ENCODE data around the gene EFNB2.

The EFNB2 gene

DNA sequence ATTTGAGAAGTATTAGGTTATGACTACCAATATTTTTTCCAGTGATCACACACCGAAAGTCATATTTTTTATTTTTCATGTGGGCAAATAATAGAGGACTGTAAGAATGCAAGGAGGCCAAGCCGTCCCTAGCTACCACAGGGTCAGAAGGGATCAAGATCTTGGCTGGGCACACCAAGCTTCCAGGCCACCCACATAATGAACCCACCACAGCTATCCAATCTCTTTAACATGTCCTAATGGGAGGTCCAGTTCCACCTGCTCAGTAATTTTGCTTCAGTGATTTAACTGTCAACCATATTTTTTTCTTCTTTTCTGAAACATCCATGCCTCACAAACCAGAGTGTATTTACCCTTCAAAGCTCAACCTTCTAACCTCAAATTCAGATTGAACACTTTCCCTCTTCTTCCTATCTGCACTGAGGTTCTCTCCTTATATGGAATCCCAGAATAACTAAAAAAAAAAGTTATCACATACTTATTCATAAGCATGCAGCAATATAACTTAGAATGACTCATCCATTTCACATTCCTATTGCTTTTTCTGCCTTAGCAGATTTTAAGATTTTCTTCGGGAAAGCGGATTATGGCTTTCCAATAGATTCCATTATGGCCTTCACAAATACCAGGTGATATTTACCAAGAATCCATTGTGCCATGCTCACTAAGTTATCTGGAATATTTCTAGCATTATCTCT, 20.3 kb upstream of the EFNB2 start (continued):
- TF ChIP-seq ZNF488 (tag by site-specific recombination; IDR thresholded peaks at IDR 0.05) (no peak), ZNF335 (tag by site-specific recombination; conservative IDR thresholded peaks at IDR 0.05) (no peak), ZFHX2 (tag by site-specific recombination; conservative IDR thresholded peaks at IDR 0.05) (no peak), ZNF654 (tag by site-specific recombination; IDR thresholded peaks at IDR 0.05; ENCODE audit: low read depth) (no peak), ZNF677 (tag by site-specific recombination; IDR thresholded peaks at IDR 0.05) (no peak), ZNF121 (tag by site-specific recombination; IDR thresholded peaks at IDR 0.05) (no peak), ZXDB (tag by site-specific recombination; IDR thresholded peaks at IDR 0.05) (no peak)

DNA sequence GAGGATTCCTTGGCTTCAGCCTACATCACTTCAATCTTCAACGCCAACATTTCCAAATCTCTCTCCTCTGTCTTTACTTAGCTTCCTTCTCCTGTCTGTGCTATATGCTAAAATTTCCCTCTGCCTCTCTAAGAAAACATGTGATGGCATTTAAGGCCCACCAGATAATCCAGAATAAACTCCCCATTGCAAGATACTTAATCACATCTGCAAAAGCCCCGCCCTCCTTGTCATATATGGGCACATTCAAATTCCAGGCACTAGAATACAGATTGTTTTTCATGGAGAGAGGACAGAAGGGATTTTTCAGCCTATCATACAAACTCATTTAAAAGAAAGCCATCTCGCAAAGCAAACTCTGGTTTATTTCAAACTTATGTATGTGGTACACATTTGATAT, 16.3 kb upstream of the EFNB2 start:
- Histone ChIP-seq H3K9me3 (ENCODE audit: control insufficient read depth, insufficient read depth, low read depth, low read length) (no peaks in the 10 kb centered on the region), H3K36me3 (ENCODE audit: control insufficient read depth in 2 of 2, insufficient read depth in 1 of 2, low read length in 2 of 2) (peaks cover 32 to 77% of the 10 kb centered on the region in 2 experiments), H3K4me1 (ENCODE audit: control insufficient read depth, insufficient read depth, low read length) (no peaks in the 10 kb centered on the region), H3K4me3 (ENCODE audit: low read depth, low read length) (no peak overlapping the region), H3K27ac (ENCODE audit: extremely low read depth, low read depth, low read length) (no peak overlapping the region)
- TF ChIP-seq ZBTB17 (tag by site-specific recombination; IDR thresholded peaks at IDR 0.05) (no peak), ZNF639 (tag by site-specific recombination; IDR thresholded peaks at IDR 0.05) (no peak), GLI4 (tag by site-specific recombination; IDR thresholded peaks at IDR 0.05) (no peak), KLF7 (tag by site-specific recombination; IDR thresholded peaks at IDR 0.05; ENCODE audit: borderline replicate concordance) (no peak), ZNF114 (tag by site-specific recombination; IDR thresholded peaks at IDR 0.05) (no peak), ZNF394 (tag by site-specific recombination; IDR thresholded peaks at IDR 0.05; ENCODE audit: borderline replicate concordance) (no peak), OVOL3 (tag by site-specific recombination; IDR thresholded peaks at IDR 0.05) (no peak), ZNF211 (tag by site-specific recombination; IDR thresholded peaks at IDR 0.05; ENCODE audit: low read depth) (no peak), ZXDB (tag by site-specific recombination; IDR thresholded peaks at IDR 0.05) (no peak)
- TF ChIP-seq, protein P1, sequence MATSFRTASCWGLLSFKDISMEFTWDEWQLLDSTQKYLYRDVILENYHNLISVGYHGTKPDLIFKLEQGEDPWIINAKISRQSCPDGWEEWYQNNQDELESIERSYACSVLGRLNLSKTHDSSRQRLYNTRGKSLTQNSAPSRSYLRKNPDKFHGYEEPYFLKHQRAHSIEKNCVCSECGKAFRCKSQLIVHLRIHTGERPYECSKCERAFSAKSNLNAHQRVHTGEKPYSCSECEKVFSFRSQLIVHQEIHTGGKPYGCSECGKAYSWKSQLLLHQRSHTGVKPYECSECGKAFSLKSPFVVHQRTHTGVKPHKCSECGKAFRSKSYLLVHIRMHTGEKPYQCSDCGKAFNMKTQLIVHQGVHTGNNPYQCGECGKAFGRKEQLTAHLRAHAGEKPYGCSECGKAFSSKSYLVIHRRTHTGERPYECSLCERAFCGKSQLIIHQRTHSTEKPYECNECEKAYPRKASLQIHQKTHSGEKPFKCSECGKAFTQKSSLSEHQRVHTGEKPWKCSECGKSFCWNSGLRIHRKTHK (tag by site-specific recombination; IDR thresholded peaks at IDR 0.05), result no peak
- TF ChIP-seq, protein P2, sequence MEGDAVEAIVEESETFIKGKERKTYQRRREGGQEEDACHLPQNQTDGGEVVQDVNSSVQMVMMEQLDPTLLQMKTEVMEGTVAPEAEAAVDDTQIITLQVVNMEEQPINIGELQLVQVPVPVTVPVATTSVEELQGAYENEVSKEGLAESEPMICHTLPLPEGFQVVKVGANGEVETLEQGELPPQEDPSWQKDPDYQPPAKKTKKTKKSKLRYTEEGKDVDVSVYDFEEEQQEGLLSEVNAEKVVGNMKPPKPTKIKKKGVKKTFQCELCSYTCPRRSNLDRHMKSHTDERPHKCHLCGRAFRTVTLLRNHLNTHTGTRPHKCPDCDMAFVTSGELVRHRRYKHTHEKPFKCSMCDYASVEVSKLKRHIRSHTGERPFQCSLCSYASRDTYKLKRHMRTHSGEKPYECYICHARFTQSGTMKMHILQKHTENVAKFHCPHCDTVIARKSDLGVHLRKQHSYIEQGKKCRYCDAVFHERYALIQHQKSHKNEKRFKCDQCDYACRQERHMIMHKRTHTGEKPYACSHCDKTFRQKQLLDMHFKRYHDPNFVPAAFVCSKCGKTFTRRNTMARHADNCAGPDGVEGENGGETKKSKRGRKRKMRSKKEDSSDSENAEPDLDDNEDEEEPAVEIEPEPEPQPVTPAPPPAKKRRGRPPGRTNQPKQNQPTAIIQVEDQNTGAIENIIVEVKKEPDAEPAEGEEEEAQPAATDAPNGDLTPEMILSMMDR (tag by site-specific recombination; IDR thresholded peaks at IDR 0.05), result no peak
- TF ChIP-seq, protein P3, sequence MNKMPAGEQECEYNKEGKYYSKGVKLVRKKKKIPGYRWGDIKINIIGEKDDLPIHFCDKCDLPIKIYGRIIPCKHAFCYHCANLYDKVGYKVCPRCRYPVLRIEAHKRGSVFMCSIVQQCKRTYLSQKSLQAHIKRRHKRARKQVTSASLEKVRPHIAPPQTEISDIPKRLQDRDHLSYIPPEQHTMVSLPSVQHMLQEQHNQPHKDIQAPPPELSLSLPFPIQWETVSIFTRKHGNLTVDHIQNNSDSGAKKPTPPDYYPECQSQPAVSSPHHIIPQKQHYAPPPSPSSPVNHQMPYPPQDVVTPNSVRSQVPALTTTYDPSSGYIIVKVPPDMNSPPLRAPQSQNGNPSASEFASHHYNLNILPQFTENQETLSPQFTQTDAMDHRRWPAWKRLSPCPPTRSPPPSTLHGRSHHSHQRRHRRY (tag by site-specific recombination; IDR thresholded peaks at IDR 0.05), result no peak
- TF ChIP-seq, protein P4, sequence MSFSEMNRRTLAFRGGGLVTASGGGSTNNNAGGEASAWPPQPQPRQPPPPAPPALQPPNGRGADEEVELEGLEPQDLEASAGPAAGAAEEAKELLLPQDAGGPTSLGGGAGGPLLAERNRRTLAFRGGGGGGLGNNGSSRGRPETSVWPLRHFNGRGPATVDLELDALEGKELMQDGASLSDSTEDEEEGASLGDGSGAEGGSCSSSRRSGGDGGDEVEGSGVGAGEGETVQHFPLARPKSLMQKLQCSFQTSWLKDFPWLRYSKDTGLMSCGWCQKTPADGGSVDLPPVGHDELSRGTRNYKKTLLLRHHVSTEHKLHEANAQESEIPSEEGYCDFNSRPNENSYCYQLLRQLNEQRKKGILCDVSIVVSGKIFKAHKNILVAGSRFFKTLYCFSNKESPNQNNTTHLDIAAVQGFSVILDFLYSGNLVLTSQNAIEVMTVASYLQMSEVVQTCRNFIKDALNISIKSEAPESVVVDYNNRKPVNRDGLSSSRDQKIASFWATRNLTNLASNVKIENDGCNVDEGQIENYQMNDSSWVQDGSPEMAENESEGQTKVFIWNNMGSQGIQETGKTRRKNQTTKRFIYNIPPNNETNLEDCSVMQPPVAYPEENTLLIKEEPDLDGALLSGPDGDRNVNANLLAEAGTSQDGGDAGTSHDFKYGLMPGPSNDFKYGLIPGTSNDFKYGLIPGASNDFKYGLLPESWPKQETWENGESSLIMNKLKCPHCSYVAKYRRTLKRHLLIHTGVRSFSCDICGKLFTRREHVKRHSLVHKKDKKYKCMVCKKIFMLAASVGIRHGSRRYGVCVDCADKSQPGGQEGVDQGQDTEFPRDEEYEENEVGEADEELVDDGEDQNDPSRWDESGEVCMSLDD (tag by site-specific recombination; IDR thresholded peaks at IDR 0.05), result no peak
- ChIA-PET POLR2A (no interaction called here), CTCF (no interaction called here)
